WTC11 (cell line): Measurements from ENCODE around the gene S1PR2.

ENCODE experiments used
- ATF3 ChIP-seq: sonication (generic); formaldehyde crosslinking; conservative IDR thresholded peaks from 2 replicates; pipeline ENCODE4 v1.8.1; 2022; ENCODE audit warnings: mild to moderate bottlenecking, missing genetic modification reagents
- ATF6 ChIP-seq: sonication (generic); formaldehyde crosslinking; IDR thresholded peaks from 2 replicates; pipeline ENCODE4 v1.8.1; 2023; ENCODE audit warnings: mild to moderate bottlenecking, missing genetic modification reagents
- CBFB ChIP-seq: sonication (generic); formaldehyde crosslinking; IDR thresholded peaks from 2 replicates; pipeline ENCODE4 v1.8.1; 2022; ENCODE audit warnings: mild to moderate bottlenecking, low read depth, missing genetic modification reagents
- CTCF ChIP-seq: fragments of 200-600 bp; IDR thresholded peaks from 2 replicates; pipeline ENCODE4 v1.8.0; 2022; ENCODE audit warnings: antibody characterized with exemption
- ELF4 ChIP-seq: sonication (generic); formaldehyde crosslinking; IDR thresholded peaks from 2 replicates; pipeline ENCODE4 v1.8.1; 2022; ENCODE audit warnings: low read depth, mild to moderate bottlenecking, moderate library complexity, missing genetic modification reagents
- MAX ChIP-seq: sonication (generic); formaldehyde crosslinking; IDR thresholded peaks from 2 replicates; pipeline ENCODE4 v1.8.0; 2022; ENCODE audit warnings: mild to moderate bottlenecking, missing genetic modification reagents
- MXD4 ChIP-seq: fragments of 250-450 bp; sonication (Bioruptor Pico); IDR thresholded peaks from 2 replicates; pipeline ENCODE4 v1.8.0; 2021; ENCODE audit warnings: mild to moderate bottlenecking, moderate library complexity, borderline replicate concordance
- MYBL2 ChIP-seq: sonication (generic); formaldehyde crosslinking; IDR thresholded peaks from 2 replicates; pipeline ENCODE4 v1.8.1; 2023; ENCODE audit warnings: mild to moderate bottlenecking, moderate library complexity, missing genetic modification reagents
- NFATC4 ChIP-seq: fragments of 250-450 bp; sonication (Bioruptor Pico); IDR thresholded peaks from 2 replicates; pipeline ENCODE4 v1.9.0; 2021; ENCODE audit warnings: mild to moderate bottlenecking
- TCF7 ChIP-seq: sonication (generic); formaldehyde crosslinking; IDR thresholded peaks from 2 replicates; pipeline ENCODE4 v1.8.0; 2022; ENCODE audit warnings: mild to moderate bottlenecking, low read depth, missing genetic modification reagents, moderate library complexity
- TEAD4 ChIP-seq: sonication (generic); formaldehyde crosslinking; IDR thresholded peaks from 2 replicates; pipeline ENCODE4 v1.8.0; 2022; ENCODE audit warnings: mild to moderate bottlenecking, missing genetic modification reagents
- ZBTB43 ChIP-seq: sonication (generic); formaldehyde crosslinking; IDR thresholded peaks from 2 replicates; pipeline ENCODE4 v1.8.1; 2023; ENCODE audit warnings: mild to moderate bottlenecking, missing genetic modification reagents
- ZNF512 ChIP-seq: sonication (generic); formaldehyde crosslinking; IDR thresholded peaks from 2 replicates; pipeline ENCODE4 v1.8.1; 2022; ENCODE audit warnings: missing genetic modification reagents, borderline replicate concordance

GRCh38 chr19:10228920-10229319 is 2.2 kb downstream of the S1PR2 start:
- no peak for TF ChIP-seq TCF7 (CRISPR knock-in tag)
- peak; percentile 58 for TF ChIP-seq CTCF
- no peak for TF ChIP-seq ATF3 (CRISPR knock-in tag)
- TF ChIP-seq MXD4 = no peak
- TF ChIP-seq ZNF512 (CRISPR knock-in tag) = no peak
- no peak for TF ChIP-seq ZBTB43
- TF ChIP-seq MAX (CRISPR knock-in tag) = no peak
- TF ChIP-seq CBFB = no peak
- TF ChIP-seq MYBL2 (CRISPR knock-in tag) = no peak
- TF ChIP-seq TEAD4 (CRISPR knock-in tag) = no peak
- TF ChIP-seq ELF4 = no peak
- no peak for TF ChIP-seq ATF6
- TF ChIP-seq NFATC4 (CRISPR knock-in tag) = no peak
